Measurements from ENCODE around the gene ARMC2.
"Not testable (repeated sequence)": the region's sequence is repeated elsewhere in the genome, so short reads cannot be mapped to it uniquely, and the experiment has no call there.

Gene ARMC2

DNA sequence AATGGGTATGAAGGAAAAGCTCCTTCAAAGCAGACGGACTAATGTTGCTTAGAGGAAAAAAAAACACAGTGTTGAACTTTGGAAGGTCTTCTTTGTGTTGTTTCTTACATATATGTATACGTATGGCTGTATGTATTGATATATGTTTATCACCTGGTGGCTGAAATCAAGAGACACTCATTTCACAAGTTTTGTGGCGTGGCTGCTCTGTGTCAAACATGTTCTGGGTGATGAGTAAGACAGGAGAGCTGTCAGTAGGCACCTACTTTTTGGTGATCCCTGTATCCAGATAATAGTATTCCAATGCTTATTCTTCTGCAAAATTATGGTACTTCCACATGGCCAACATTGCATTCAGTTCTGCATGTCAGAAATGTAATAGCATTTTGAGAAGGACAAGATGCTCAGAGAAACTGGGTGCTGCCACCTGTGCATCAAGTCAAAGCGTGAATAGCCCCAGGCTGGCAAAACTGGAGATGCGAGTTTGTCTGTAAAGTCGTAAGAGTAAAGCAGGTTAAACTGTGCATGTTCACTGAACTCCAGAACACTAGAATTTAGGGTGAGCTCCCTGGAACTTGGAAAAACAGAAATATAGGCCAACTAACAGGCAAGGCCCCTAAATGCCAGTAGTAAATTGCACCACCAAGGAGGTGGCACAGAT, 67.9 kb downstream of the ARMC2 start:
- no peak for DNase-seq (ENCODE audit: low spot score)

- no peak for DNase-seq (ENCODE audit: low spot score)
Measured at GRCh38 chr6:108920751-108921150, 72.5 kb downstream of the ARMC2 start.

DNA sequence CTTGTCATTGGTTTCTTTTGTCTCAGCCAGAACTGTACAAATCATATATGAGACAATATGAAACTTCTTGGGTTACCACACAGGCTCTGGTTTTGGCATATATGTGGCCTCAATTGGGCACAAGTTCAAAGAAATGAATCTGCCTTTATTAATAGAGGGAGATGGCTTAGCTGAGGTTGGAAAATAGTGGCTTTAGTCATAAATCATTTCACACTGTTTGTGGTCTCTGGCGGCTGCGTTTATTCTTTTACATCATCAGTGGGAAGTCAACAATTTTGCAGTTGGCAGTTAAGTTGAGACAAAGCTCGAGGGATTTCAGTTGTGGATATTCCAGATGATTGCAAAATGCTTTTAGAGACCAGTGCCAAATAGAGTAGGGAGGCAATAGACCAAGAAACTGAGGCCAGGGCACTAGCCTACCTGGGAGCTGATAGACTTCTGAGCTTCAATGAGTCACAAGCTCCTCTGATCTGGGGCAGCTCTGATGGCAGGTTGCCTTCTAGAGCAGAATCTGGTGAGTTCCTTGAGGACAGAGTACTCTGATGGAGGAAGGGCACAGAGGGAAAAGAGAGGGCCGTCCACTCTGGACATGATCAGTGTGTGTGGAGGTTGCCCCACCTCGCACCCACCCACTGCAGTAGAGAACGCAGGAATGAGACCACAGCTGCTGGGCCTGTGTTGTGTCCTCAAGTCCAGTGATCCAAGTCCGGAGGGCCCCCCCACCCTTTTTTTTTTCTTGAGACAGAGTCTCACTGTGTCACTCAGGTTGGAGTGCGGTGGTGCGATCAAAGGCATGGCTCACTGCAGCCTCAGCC, 73.5 kb downstream of the ARMC2 start:
- DNase-seq (ENCODE audit: low spot score) = no peak

- DNase-seq (ENCODE audit: low spot score) = no peak
Measured at GRCh38 chr6:108922499-108922898, 74.3 kb downstream of the ARMC2 start.

- peak; percentile 15 for DNase-seq (ENCODE audit: low spot score)
Measured at GRCh38 chr6:108927927-108928326, 79.7 kb downstream of the ARMC2 start.

DNA sequence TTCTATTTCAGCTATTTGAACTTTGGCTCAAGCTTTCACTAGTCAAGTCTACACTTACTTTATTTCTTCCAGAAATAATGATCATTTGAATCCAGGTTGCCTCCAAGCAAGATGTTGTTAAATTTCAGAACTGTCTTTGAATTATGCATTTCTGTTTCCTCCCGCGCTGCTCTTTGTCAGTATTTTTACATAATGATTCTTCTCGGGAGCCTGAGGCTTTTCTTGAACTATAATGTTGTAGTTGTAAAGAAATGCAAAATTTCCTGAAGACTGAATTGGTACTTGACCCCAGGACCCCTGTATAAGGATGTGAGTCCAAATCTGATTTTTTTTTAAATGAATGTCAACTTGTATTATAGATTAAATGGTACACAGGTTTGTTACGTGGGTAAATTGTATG, 80.4 kb downstream of the ARMC2 start:
- no peak for DNase-seq (ENCODE audit: low spot score)

GRCh38 chr6:108931090-108931489, 82.9 kb downstream of the ARMC2 start:
- DNase-seq (ENCODE audit: low spot score) = not testable (repeated sequence)

DNA sequence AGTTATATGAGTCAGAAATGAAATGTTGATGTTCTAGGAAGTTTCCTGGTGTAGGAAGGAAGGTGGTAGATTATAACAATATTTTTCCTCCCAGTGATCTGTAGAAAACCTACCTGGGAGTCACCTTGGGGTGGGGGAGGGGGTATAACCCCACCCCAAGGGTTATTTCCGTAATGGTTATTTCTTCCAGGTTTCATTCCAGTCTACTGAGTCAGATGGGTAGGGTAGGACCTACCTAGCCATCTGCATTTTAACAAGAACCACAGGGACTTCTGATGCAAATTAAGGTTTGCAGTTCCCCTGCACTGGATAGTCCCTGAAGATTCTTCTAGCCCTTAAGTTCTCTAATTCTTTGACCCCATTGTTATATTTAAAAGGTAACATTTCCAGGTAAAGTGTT, 88.9 kb downstream of the ARMC2 start:
- DNase-seq (ENCODE audit: low spot score) = no peak

DNA sequence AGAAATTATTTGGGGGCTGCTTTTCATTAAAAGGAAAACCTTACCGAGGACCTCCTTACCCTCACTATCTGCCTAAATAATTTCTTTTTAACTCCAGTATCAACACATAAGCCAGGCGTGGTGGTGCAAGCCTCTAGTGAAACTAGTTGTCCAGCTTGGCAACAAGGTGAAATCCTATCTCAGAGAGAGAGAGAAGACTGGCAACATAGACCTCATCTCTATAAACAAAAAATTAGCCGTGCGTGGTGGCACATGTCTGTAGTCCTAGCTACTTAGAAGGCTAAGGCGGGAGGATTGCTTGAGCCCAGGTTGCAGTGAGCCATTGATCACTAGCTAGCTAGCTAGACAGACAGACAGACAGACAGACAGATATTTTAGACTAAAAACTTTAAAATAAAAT, 92.5 kb downstream of the ARMC2 start:
- no peak for DNase-seq (ENCODE audit: low spot score)

DNA sequence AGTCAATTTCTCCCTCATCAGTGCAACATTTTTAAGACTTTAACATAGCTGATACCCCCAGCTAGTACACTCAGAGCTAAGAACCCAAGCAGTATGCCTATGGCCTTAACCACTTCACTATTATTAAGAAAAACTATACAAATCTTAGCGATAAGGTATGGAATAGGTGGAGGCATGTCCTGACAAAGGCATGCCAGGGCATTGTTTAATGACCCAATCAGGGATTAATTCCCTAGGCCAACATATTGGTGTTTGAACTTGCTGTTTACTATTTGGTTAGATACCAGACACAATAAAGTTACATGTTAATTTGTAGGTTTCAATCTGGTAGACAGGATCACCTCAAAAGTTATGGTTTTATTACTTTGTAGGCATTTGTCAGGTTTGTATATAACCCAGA, 93.1 kb downstream of the ARMC2 start:
- DNase-seq (ENCODE audit: low spot score) = no peak

- no peak for DNase-seq (ENCODE audit: low spot score)
Measured at GRCh38 chr6:108941859-108942258, 93.6 kb downstream of the ARMC2 start.

DNA sequence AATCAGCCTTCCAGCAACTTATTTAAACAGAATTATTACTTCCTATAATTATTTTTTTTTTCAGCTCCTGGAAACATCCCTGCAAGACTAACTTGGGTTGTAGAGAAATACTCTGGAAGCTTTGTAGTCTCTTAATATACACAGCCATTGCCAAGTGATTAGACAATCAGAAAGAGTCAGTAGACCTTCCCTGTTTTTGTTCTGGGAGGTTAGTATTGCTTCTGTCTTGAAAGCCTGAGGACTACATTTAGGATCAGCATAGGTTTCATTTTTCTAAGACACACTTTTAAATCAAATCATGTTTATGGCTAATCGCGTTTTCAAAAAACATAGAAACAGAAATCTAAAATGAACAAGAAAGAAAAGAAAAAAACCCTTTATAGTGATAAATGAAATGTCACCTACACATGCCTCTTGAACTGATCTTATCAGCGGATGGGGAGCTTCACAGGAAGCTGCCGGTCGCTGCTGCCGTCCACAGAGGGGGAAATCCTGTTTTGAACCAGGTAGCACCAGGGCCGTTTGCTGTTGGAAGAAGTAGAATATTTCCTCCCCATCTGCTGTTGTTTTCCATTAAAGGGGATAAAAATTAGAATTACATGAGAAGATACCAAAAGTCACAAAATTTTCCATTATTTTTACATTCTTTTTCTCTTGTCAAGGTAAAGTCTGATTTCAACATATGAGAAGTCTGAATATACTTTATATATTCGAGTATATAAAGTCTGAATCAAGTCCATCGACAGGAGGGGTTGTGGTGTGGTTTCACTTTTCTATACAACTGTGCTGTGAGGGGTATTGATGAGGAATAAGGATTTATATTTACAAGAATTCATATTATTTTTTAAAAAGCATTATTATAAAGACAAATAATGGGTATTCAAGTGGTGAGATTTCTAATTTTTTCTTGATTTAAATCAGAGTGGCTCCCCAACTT, 94.6 kb downstream of the ARMC2 start:
- no peak for DNase-seq (ENCODE audit: low spot score)

- no peak for DNase-seq (ENCODE audit: low spot score)
Measured at GRCh38 chr6:108944071-108944470, 95.8 kb downstream of the ARMC2 start.

DNA sequence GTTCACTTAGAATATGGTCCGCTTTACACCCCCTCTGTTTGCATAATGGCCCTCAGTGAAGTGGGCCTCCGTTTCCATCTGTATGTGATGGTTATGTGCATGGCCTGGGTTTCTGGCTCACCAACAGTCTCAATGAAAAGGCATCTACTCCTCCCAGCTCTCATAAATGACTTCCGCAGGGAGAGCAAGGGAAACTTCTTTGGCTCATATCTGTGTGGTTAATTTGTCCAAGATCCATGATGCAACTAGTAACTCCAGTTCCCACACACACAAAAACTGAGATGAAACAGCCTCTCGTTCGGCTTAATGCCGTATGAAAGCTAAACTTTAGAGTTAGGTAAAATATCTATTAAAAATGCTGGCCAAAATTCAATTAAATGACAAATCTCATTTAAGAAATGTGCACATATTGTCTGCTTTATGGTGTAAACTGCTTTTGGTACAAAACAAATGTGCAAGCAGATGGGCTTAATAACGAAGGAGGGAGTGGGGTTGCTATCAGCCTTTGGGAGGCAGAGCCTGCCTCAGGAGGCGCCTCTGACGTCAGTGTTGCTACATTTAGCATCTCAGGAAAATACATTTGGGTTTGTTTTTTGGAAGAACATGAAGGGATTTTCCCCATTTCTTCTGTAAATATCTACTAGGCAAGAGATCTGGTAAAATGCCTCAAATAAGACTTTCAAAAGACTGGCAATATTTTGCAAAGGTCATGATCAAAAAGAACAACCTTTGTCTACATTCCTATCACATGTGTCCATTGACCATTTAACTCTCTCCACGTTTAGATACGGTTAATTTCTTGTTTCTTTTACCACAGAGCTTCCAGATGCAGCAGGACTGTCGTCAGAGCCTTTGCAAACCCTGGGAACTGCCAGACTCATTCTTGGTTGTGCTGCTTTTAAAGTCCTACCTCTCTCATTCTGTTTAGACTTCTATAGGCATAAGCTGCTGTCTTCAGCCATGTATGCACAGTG, 96.8 kb downstream of the ARMC2 start:
- DNase-seq (ENCODE audit: low spot score) = no peak

- DNase-seq (ENCODE audit: low spot score) = no peak
Measured at GRCh38 chr6:108945681-108946159, 97.5 kb downstream of the ARMC2 start.

DNA sequence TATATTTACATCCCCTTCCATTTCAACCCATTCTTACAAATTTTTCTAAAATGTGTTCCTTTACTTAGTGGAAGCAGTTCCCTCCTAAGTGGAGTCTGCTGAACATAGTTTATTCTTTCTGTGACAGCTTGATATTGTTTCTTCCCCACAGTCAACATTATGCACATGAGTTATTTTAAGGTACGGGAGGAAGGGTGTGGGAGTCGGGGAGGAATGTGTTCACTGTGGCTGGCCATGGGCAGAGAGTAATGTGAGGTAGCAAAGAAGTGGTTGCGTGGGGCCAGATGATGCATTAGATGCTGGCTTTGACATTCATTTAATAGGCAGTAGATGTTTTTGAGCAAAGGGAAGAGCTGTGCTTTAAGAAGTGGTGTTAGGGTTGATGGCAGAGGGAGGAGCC, 98.5 kb downstream of the ARMC2 start:
- no peak for DNase-seq (ENCODE audit: low spot score)

DNA sequence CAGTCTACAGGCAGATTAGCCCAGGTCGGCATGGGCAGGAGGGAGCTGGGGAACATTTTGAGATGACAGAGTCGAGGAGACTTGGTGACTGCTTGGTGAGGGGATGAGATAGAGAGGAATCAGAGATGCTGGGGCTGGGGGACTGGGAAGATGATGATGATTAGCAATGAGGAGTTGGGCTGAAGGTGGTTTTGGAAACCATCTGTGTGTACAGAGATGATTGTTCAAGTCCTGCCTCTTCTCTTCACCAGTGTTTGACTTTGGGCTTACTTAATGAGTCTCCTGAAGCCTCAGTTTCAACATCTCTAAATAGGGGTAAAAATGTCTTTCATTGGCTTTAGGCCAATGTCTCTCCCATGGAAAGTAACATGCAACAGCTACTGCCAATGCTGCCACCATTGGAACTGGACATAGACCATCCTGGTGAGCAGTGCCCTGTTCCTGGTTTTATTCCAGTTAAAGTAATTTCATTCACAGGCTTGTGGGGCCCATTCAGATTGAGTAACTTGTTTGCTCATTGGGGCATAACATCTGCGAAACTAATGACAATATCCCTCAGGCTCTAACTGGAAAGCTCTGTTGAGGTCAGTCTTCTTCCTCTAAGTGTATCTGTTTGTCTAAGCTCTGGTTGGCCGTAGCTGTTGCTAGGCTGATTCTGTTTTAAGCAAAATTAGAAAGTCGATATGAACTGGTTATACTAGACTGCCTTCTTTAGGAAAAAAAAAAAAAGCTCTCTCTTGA, 99.1 kb downstream of the ARMC2 start:
- DNase-seq (ENCODE audit: low spot score) = no peak

- DNase-seq (ENCODE audit: low spot score) = no peak
Measured at GRCh38 chr6:108948181-108948661, 100.0 kb downstream of the ARMC2 start.

DNA sequence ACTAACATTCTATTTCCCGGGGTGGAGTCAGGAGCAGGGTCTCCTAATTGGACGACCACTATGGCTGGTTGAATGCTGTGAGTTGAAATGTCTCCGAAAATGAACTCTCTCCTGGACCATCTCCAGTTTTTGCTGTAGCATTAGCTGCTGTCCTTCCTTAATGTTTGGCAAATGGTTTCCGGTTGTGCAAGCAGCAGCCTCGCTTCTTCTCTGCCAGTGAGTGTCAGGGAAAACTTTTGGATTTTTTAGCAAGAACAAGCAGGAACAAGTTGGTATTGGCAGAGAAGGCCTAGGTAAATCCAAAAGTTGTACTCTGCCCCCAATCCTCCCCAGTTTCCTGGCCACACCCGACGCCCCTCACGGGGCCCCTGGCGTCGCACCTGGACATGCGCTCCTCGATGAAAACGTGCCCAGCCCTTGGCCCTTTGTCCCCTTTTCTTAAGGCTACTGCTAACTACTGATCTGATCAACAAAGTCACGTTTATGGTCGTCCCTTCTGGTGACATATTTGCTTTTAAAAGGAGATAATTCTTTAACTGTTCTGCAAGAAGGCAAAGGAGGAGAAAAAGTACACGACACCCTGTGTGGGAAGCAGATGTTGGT, 103.2 kb downstream of the ARMC2 start:
- no peak for DNase-seq (ENCODE audit: low spot score)
